NT2/D1 (cell line): ENCODE data around the gene CCDC69.

Experiments
- SUZ12 ChIP-seq: IDR thresholded peaks from 2 replicates; pipeline ENCODE4 v1.6.1; 2011; ENCODE audit not compliant: insufficient read length, insufficient read depth; ENCODE audit errors: extremely low read depth
- ZNF274 ChIP-seq: IDR thresholded peaks from 2 replicates; pipeline ENCODE4 v1.6.1; 2011; ENCODE audit warnings: mild to moderate bottlenecking, low read depth, low read length

DNA sequence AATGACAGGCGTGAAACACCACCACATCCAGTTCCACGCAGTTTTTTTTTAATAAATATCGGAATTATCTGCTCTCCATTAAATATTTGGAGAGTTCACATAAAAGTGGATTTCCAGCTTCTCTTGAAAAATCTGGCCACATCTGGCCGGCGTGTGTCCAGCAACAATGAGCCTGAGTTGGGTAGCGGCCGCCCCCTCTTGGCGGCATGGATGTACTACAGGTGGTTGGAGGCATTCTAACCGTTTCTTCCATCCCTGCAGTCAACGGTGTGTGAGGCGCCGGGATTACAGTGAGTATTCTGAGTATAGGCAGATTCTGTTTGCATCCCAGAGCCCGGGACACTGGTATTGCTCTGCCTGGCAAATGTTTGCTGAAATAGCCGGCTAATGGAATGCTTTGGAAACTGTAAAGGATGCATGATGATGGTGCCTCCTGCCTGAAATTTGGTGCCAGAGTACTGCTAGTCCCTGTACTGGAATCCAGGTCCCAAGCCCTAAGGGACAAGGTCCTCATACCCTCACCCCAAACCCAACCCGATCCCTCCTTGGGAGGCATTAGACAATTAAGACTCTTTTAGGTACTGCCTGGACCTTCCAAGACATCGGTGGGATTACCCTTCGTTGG is 15.5 kb upstream of the CCDC69 start:
- TF ChIP-seq SUZ12 (no peak), ZNF274 (no peak)
